PC-9 (cell line): ENCODE measurements around the gene SPECC1L.
"Not testable (repeated sequence)": the region's sequence is repeated elsewhere in the genome, so short reads cannot be mapped to it uniquely, and the experiment has no call there.

Experiments
- EZH2 ChIP-seq: fragments of 200-600 bp; sonication (generic); IDR thresholded peaks from 2 replicates; pipeline ENCODE4 v1.8.0; 2017; ENCODE audit warnings: antibody characterized with exemption, low read depth
- TF ChIP-seq, protein P1 (sequence below): fragments of 200-600 bp; sonication (generic); conservative IDR thresholded peaks from 2 replicates; pipeline ENCODE4 v1.6.1; 2017; ENCODE audit warnings: mixed run types, antibody characterized with exemption, mild to moderate bottlenecking, moderate library complexity

DNA sequence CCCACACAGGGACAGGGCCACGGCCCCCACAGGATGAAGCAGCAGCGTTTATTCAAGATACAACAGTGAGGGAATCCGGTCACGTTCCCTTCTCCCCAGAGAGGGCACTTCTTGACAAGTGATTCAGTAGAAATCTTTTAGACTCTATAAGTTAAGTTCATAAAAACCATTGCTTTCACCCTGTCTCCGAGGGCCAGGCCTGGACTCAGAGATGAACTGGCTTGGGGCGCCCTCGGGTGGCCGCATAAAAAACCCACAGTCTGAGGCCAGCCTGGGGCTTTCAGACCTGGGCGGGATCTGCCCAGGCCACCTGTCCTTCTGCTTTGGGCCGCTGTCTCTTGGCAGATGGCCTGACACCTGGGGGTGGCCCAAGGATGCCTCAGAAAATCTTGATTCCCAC is 11.2 kb upstream of the SPECC1L start:
- TF ChIP-seq, protein P1, sequence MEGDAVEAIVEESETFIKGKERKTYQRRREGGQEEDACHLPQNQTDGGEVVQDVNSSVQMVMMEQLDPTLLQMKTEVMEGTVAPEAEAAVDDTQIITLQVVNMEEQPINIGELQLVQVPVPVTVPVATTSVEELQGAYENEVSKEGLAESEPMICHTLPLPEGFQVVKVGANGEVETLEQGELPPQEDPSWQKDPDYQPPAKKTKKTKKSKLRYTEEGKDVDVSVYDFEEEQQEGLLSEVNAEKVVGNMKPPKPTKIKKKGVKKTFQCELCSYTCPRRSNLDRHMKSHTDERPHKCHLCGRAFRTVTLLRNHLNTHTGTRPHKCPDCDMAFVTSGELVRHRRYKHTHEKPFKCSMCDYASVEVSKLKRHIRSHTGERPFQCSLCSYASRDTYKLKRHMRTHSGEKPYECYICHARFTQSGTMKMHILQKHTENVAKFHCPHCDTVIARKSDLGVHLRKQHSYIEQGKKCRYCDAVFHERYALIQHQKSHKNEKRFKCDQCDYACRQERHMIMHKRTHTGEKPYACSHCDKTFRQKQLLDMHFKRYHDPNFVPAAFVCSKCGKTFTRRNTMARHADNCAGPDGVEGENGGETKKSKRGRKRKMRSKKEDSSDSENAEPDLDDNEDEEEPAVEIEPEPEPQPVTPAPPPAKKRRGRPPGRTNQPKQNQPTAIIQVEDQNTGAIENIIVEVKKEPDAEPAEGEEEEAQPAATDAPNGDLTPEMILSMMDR, result peak; percentile 71
- not testable (repeated sequence) for TF ChIP-seq EZH2
